ENCODE measurements around the gene ANKRD13C.

ANKRD13C gene

DNA sequence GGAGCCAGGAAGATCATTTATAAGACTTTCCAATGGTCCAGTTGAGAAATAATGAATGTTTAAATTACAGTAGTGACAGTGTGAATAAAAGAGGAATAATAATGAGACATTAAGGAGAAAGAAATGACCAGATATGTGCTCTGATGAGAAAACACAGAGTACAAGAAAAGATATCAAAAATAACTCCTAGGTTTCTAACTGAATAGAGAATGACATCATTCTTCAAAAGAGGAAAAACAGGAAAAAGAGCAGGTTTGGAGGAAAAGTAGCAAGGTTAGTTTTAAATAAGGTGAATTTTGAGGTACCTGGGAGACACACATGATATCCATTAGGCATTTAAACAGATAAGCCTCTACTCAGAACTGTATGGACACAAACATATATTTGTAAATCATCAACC is 55.0 kb downstream of the ANKRD13C start:
- no peaks in the 10 kb centered on the region for H3K9me3 ChIP-seq (ENCODE audit: control insufficient read depth, insufficient read depth, low read length)
- no peaks in the 10 kb centered on the region; the same call in none of the 2 replicates for H3K36me3 ChIP-seq (ENCODE audit: insufficient read depth, low read length)
- H3K9ac ChIP-seq (ENCODE audit: low read depth, low read length), result no peak overlapping the region
- no peaks in the 10 kb centered on the region for H3K4me1 ChIP-seq (ENCODE audit: insufficient read depth, low read length)

DNA sequence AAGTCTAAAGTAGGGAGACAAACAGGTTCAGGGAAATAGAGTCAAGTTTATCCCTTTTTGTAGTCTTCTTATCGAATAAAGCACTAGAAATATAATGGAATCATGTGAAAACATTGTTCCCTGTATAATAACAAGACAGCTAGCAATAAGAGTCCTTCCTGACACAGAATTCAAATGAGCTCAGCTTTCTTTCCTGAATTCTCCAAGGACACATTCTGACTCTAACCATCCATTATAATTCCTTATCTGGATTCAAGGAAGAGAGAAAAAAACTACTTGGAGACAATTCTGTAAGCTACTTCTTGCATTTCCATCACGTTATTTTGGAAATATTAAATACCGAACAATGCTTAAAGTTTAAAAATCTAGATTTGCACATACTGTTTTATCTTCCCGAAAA is 58.8 kb downstream of the ANKRD13C start:
- Histone ChIP-seq H3K36me3 (ENCODE audit: insufficient read depth, low read length) (peaks cover 6% of the 10 kb centered on the region), H3K9ac (ENCODE audit: low read depth, low read length) (no peak overlapping the region), H3K9me3 (ENCODE audit: control insufficient read depth, insufficient read depth, low read length) (no peaks in the 10 kb centered on the region), H3K4me1 (ENCODE audit: insufficient read depth, low read length) (no peaks in the 10 kb centered on the region)

DNA sequence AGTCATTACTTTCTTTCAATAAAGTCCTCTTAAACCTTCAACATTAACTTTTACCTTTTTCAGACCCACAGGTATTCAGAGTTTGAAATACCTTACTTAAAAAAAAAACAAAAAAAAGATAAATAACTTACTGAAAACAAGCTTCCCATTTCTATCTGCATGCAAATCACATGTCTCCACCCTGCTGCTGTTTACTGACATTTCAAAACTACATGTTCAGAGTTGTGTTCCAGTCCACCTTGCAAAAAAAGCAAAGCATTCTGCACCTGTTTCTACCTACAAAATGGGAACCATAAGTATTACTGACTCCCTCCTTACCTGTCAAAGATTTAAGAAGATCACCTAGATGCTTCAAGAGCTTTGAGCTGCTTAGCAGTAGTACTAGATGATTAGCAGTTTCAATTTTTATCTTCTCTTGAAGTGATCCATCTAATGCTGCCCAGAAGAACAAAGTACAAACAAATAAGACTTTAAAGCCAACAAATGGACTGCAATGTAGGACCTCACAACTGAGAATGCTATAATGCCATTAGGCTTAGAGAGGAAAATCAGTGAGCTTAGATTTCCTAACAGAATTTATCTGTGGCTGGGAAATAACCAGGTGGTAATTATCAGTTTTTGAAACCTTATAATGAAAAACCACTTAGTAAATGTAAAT is 61.2 kb downstream of the ANKRD13C start:
- H3K9me3 ChIP-seq (ENCODE audit: control insufficient read depth, insufficient read depth, low read length), result no peaks in the 10 kb centered on the region
- H3K4me1 ChIP-seq (ENCODE audit: insufficient read depth, low read length), result no peaks in the 10 kb centered on the region
- H3K36me3 ChIP-seq (ENCODE audit: insufficient read depth, low read length), result peaks cover 9% of the 10 kb centered on the region; the same call in 1 of the 2 replicates
- no peak overlapping the region for H3K9ac ChIP-seq (ENCODE audit: low read depth, low read length)

DNA sequence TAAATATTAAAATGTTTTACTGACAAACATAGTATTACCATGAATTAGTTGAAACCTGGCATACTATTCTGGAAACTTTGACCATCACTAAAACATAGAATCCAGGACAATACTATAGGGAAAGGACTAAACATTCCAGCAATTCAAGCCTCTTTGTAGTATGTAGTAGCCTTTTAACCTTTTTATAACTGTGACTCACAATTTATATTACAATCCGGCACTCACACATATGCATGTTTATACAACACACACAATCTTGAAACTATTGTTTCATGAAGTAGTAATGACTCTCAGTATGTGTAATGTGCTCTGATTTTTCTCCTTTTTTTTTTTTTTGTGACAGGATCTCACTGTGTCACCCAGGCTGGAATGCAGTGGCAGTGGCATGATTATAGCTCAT is 64.3 kb downstream of the ANKRD13C start:
- Histone ChIP-seq H3K4me1 (ENCODE audit: insufficient read depth, low read length) (no peaks in the 10 kb centered on the region), H3K9ac (ENCODE audit: low read depth, low read length) (no peak overlapping the region), H3K9me3 (ENCODE audit: control insufficient read depth, insufficient read depth, low read length) (no peaks in the 10 kb centered on the region), H3K36me3 (ENCODE audit: insufficient read depth, low read length) (peaks cover 9% of the 10 kb centered on the region; the same call in 1 of the 2 replicates)

DNA sequence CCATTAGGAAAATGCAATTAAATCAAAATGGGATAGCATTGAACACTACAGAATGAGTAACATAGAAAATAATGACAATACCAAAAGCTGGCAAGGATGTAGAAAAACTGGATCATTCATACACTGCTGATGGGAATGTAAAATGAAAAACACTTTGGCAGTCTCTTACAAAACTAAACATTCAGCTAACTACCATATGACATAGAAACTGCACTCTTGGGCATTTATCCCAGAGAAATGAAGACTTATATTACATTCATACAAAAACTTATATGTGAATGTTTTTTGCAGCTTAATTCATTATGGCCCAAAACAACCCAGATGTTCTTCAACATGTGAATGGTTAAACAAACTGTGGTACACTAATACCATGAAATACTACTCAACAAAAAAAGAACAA is 66.4 kb downstream of the ANKRD13C start:
- no peaks in the 10 kb centered on the region for H3K4me1 ChIP-seq (ENCODE audit: insufficient read depth, low read length)
- H3K9ac ChIP-seq (ENCODE audit: low read depth, low read length), result no peak overlapping the region
- H3K36me3 ChIP-seq (ENCODE audit: insufficient read depth, low read length), result peaks cover 6% of the 10 kb centered on the region; the same call in 1 of the 2 replicates
- no peaks in the 10 kb centered on the region for H3K9me3 ChIP-seq (ENCODE audit: control insufficient read depth, insufficient read depth, low read length)

DNA sequence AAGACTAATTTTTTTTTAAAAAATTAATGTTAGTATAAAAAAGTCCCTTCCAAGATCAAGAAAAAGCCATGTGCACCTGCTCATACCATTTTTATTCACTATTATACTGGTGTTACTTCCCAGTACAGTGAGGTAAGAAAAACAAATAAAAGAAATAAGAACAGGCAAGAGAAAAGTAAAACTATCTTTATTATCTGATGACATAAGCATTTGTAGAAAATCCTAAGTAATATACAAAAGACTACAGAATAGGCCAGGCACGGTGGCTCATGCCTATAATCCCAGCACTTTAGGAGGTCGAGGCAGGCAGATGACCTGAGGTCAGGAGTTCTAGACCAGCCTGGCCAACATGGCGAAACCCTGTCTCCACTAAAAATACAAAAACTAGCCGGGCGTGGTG is 68.1 kb downstream of the ANKRD13C start:
- Histone ChIP-seq H3K36me3 (ENCODE audit: insufficient read depth, low read length) (peaks cover 6% of the 10 kb centered on the region; the same call in 1 of the 2 replicates), H3K4me1 (ENCODE audit: insufficient read depth, low read length) (no peaks in the 10 kb centered on the region), H3K9me3 (ENCODE audit: control insufficient read depth, insufficient read depth, low read length) (no peaks in the 10 kb centered on the region), H3K9ac (ENCODE audit: low read depth, low read length) (no peak overlapping the region)

DNA sequence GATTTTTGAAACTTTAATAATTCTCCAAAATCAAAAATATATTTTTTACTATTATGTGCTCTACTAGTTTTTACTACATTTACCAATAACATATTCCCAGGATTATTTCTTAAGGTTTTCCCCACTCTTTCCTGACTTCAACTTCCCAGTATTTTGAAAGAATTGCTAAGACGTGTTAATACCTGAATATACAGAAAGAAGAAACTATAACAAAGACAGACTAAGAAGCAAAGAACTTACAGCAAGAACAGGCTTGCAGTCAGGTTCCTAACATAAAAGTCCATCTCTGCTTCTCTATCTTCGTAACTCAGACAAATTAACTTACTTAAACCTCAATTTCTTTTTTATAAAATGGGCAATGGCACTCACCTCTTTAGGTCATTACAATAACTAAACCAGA is 70.2 kb downstream of the ANKRD13C start:
- H3K9ac ChIP-seq (ENCODE audit: low read depth, low read length), result no peak overlapping the region
- peaks cover 3% of the 10 kb centered on the region; the same call in 1 of the 2 replicates for H3K36me3 ChIP-seq (ENCODE audit: insufficient read depth, low read length)
- H3K4me1 ChIP-seq (ENCODE audit: insufficient read depth, low read length), result no peaks in the 10 kb centered on the region
- no peaks in the 10 kb centered on the region for H3K9me3 ChIP-seq (ENCODE audit: control insufficient read depth, insufficient read depth, low read length)

DNA sequence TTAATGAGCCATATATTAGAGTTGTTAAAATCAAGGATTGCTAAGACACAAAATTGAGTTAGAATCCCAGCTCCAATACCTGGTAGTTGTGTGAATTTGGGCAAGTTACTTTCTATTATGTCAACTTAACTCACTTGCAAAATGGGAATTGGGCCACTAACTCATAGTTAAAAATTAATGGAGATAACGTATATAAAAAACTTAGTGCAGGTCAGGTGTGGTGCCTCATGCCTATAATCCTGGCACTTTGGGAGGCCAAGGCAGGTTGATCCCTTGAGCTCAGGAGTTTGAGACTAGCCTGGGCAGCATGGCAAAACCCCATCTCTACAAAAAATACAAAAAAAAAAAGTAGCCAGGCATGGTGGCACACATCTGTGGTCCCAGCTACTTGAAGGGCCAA is 75.8 kb downstream of the ANKRD13C start:
- H3K36me3 ChIP-seq (ENCODE audit: insufficient read depth, low read length), result no peaks in the 10 kb centered on the region
- H3K4me1 ChIP-seq (ENCODE audit: insufficient read depth, low read length), result no peaks in the 10 kb centered on the region
- no peaks in the 10 kb centered on the region for H3K9me3 ChIP-seq (ENCODE audit: control insufficient read depth, insufficient read depth, low read length)

DNA sequence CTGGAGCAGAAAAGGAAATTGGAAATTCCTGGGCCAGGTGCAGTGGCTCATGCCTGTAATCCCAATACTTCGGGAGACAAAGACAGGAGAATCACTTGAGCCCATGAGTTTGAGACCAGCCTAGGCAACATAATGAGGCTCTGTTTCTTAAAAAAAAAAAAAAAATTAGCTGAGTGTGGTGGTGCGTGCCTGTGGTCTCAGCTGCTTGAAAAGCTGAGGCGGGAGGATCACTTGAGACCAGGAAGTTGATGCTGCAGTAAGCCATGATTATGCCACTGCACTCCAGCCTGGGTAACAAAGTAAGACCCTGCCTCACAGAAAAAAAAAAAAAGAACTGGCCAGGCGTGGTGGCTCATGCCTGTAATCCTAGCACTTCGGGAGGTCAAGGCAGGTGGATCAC is 76.6 kb downstream of the ANKRD13C start:
- Histone ChIP-seq H3K9me3 (ENCODE audit: control insufficient read depth, insufficient read depth, low read length) (no peaks in the 10 kb centered on the region), H3K36me3 (ENCODE audit: insufficient read depth, low read length) (peaks cover 5% of the 10 kb centered on the region; the same call in 1 of the 2 replicates), H3K4me1 (ENCODE audit: insufficient read depth, low read length) (no peaks in the 10 kb centered on the region), H3K9ac (ENCODE audit: low read depth, low read length) (no peak overlapping the region)

More for the DNA sequence above, 75.8 kb downstream of the ANKRD13C start:
- H3K9ac ChIP-seq (ENCODE audit: low read depth, low read length), result no peak overlapping the region

DNA sequence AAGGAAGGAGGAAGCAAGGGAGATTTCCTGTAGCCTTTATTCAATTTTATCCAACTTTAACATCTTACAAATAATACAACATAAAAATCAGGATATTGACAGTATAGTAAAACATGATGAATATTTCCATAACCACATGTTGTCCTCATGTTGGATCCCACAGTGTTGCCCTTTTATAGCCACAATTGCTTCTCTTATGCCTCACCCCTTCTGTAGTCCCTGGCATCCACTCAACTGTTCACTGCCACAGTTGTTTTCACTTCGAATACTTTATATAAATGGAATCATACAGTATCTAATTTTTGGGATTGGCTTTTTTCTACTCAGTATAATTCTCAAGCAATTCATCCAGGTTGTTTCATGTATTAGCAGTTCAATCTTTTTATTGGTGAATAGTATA is 88.6 kb downstream of the ANKRD13C start:
- H3K9me3 ChIP-seq (ENCODE audit: control insufficient read depth, insufficient read depth, low read length), result no peaks in the 10 kb centered on the region
- no peak overlapping the region for H3K9ac ChIP-seq (ENCODE audit: low read depth, low read length)
- H3K36me3 ChIP-seq (ENCODE audit: insufficient read depth, low read length), result no peaks in the 10 kb centered on the region
- H3K4me1 ChIP-seq (ENCODE audit: insufficient read depth, low read length), result no peaks in the 10 kb centered on the region

DNA sequence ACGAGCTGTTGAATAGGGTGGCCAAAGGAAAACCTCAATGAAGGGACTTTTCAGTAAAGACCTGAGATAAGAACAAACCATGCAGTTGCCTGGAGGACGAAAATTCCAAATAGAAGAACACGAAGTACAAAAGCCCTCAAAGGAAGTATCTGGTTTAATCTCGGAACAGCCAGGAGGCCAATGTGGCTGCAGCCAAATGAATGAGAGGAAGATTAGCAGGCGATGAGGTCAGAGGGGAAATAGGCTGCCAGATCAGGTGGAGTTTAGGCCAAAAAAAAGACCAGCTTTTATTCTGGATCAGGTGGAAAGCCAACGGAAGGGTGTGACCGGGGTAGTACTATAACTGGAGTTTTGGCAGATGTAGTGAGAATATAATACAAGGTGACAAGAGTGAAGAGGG is 89.7 kb downstream of the ANKRD13C start:
- H3K9me3 ChIP-seq (ENCODE audit: control insufficient read depth, insufficient read depth, low read length), result no peaks in the 10 kb centered on the region
- no peaks in the 10 kb centered on the region for H3K36me3 ChIP-seq (ENCODE audit: insufficient read depth, low read length)
- H3K4me1 ChIP-seq (ENCODE audit: insufficient read depth, low read length), result no peaks in the 10 kb centered on the region
- no peak overlapping the region for H3K9ac ChIP-seq (ENCODE audit: low read depth, low read length)

DNA sequence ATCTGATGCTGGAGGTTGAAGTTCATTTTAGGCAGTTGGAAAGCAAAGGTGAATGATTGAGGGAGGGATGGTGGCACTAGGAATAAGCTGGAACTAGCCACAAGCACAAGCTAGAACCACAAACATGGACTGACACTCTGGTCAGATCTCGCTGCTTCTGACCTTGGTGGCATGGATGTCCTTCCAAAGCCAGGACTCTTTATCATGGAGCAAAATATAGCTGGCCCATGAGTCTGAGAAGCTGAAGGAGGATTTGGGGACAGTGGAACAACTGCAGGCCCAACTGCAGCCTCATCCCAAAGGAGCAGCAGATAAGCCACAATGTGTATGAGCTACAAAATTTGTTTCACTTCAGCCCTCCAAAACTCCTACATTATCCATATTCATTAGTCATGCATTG is 97.9 kb downstream of the ANKRD13C start:
- no peaks in the 10 kb centered on the region for H3K36me3 ChIP-seq (ENCODE audit: insufficient read depth, low read length)
- H3K9ac ChIP-seq (ENCODE audit: low read depth, low read length), result no peak overlapping the region
- H3K4me1 ChIP-seq (ENCODE audit: insufficient read depth, low read length), result no peaks in the 10 kb centered on the region
- no peaks in the 10 kb centered on the region for H3K9me3 ChIP-seq (ENCODE audit: control insufficient read depth, insufficient read depth, low read length)

DNA sequence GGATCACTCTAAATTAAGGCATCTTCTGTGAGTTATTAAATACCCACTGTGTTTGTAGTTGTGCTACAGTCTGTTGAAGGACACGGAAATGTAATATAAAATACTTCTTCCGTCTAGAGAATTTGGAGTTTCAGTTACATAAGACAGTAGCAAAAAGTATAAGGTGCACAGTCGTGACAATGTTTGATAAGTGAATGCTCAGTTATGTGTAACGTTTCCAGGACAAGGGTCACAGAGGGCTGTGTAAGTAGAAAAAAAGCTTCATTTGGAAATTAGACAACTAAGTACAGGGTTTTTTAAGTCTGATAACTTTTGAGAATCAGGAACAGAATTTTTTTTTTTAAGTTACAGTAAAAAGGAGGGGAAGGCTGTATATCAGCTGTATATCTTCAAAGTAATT is 105.8 kb downstream of the ANKRD13C start:
- Histone ChIP-seq H3K4me1 (ENCODE audit: insufficient read depth, low read length) (no peaks in the 10 kb centered on the region), H3K36me3 (ENCODE audit: insufficient read depth, low read length) (peaks cover 33% of the 10 kb centered on the region), H3K9ac (ENCODE audit: low read depth, low read length) (no peak overlapping the region), H3K9me3 (ENCODE audit: control insufficient read depth, insufficient read depth, low read length) (no peaks in the 10 kb centered on the region)

DNA sequence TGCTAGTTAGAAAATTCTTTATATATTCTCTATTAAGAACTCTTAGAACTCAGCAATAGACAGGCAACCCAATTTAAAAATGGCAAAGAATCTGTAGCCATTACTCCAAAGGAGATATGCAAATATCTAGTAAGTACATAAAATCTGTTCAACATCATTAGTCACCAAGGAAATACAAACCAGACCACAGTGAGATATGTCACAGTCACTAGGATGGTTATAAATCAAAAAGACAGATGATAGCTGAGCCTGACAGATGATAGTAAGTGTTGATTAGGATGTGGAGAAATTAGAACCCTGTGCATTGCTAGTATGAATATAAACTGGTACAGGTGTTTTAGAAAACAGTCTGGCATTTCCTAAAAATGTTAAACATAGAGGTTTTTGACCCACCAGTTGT is 106.8 kb downstream of the ANKRD13C start:
- peaks cover 35% of the 10 kb centered on the region for H3K36me3 ChIP-seq (ENCODE audit: insufficient read depth, low read length)
- H3K4me1 ChIP-seq (ENCODE audit: insufficient read depth, low read length), result no peaks in the 10 kb centered on the region
- no peaks in the 10 kb centered on the region for H3K9me3 ChIP-seq (ENCODE audit: control insufficient read depth, insufficient read depth, low read length)
- no peak overlapping the region for H3K9ac ChIP-seq (ENCODE audit: low read depth, low read length)

DNA sequence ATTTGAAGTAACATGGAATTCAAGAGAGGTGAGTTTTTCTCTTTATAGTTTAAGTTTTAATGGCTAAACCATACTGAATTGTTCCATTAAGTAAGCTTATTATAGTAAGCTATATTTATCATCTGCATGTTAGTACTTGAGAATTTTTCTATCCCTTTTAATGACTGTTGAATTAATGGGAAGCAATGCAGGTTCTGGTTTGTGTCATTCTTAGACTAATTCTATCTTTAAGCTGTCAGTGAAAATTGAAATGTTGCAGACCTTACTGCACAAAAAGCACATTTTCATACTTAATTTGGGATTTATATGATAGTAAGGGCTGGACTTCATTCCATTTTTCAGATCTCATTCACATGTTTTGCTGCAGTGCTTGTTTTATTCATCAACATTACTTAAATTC is 107.4 kb downstream of the ANKRD13C start:
- H3K36me3 ChIP-seq (ENCODE audit: insufficient read depth, low read length), result peaks cover 38% of the 10 kb centered on the region
- H3K4me1 ChIP-seq (ENCODE audit: insufficient read depth, low read length), result no peaks in the 10 kb centered on the region
- H3K9me3 ChIP-seq (ENCODE audit: control insufficient read depth, insufficient read depth, low read length), result no peaks in the 10 kb centered on the region
- H3K9ac ChIP-seq (ENCODE audit: low read depth, low read length), result no peak overlapping the region

All from ES-I3 (cell line).